CD4-positive, alpha-beta T cell treated with Interferon gamma for 1 hour (primary cell): ENCODE results near the gene CD63.

Experiments
- DNase-seq: peaks from one replicate; pipeline ENCODE4 v3.0.0-alpha.2; 2020

Gene CD63

GRCh38 chr12:55720071-55720564, 8.7 kb downstream of the CD63 start, which contains the start of gene RDH5:
Gene RDH5 (plus strand): TSS chr12:55720393. CDS start chr12:55721185, 792 bp downstream.
- no peak for DNase-seq

GRCh38 chr12:55719371-55719770, 9.4 kb downstream of the CD63 start:
- no peak for DNase-seq

- no peak for DNase-seq
These were observed 10.1 kb downstream of the CD63 start for GRCh38 chr12:55718624-55719275.

- DNase-seq, result no peak
These were observed 10.8 kb downstream of the CD63 start for GRCh38 chr12:55718015-55718414.

- no peak for DNase-seq
These were observed 11.5 kb downstream of the CD63 start for GRCh38 chr12:55717011-55718007.

- DNase-seq, result no peak
These were observed 12.2 kb downstream of the CD63 start for GRCh38 chr12:55716582-55716957.

- peak; percentile 87 for DNase-seq
These were observed 12.8 kb downstream of the CD63 start, which contains the start of gene BLOC1S1 for GRCh38 chr12:55715833-55716581. Gene BLOC1S1 (plus strand): TSS chr12:55716046. CDS start chr12:55716052, 6 bp downstream.

- DNase-seq, result no peak
These were observed 13.5 kb downstream of the CD63 start for GRCh38 chr12:55715169-55715764.

- DNase-seq, result no peak
These were observed 15.1 kb downstream of the CD63 start for GRCh38 chr12:55713721-55714120.

GRCh38 chr12:55712700-55713415, 16.0 kb downstream of the CD63 start:
- DNase-seq, result no peak

GRCh38 chr12:55711786-55712553, 16.8 kb downstream of the CD63 start:
- DNase-seq, result no peak

GRCh38 chr12:55708695-55709233, 20.0 kb downstream of the CD63 start:
- DNase-seq, result no peak

GRCh38 chr12:55707841-55708694, 20.7 kb downstream of the CD63 start, which contains the start of gene ITGA7:
Gene ITGA7 (minus strand): TSS chr12:55707904. CDS start chr12:55707682, 222 bp downstream.
- DNase-seq, result peak; percentile 42

- peak; percentile 10 for DNase-seq
These were observed 21.6 kb downstream of the CD63 start for GRCh38 chr12:55707219-55707671.

- no peak for DNase-seq
These were observed 22.1 kb downstream of the CD63 start for GRCh38 chr12:55706568-55707218.

GRCh38 chr12:55705782-55706402, 22.9 kb downstream of the CD63 start:
- no peak for DNase-seq

- no peak for DNase-seq
These were observed 23.7 kb downstream of the CD63 start for GRCh38 chr12:55704824-55705718.
